HL-60/S4 treated with retinoic acid at 250 ng/mL for 4 days and 3 days (cell line): ENCODE measurements around the gene POMT1.
"Not testable (repeated sequence)": the region's sequence is repeated elsewhere in the genome, so short reads cannot be mapped to it uniquely, and the experiment has no call there.

ENCODE experiments used
- in situ Hi-C: fragments of 300-500 bp; cut with MboI; formaldehyde crosslinking; loops from 2 replicates; pipeline ENCODE4 v1.7.0; 2022; ENCODE audit warnings: low sequenced_read_pairs

POMT1 gene, protein sequence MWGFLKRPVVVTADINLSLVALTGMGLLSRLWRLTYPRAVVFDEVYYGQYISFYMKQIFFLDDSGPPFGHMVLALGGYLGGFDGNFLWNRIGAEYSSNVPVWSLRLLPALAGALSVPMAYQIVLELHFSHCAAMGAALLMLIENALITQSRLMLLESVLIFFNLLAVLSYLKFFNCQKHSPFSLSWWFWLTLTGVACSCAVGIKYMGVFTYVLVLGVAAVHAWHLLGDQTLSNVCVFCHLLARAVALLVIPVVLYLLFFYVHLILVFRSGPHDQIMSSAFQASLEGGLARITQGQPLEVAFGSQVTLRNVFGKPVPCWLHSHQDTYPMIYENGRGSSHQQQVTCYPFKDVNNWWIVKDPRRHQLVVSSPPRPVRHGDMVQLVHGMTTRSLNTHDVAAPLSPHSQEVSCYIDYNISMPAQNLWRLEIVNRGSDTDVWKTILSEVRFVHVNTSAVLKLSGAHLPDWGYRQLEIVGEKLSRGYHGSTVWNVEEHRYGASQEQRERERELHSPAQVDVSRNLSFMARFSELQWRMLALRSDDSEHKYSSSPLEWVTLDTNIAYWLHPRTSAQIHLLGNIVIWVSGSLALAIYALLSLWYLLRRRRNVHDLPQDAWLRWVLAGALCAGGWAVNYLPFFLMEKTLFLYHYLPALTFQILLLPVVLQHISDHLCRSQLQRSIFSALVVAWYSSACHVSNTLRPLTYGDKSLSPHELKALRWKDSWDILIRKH

DNA sequence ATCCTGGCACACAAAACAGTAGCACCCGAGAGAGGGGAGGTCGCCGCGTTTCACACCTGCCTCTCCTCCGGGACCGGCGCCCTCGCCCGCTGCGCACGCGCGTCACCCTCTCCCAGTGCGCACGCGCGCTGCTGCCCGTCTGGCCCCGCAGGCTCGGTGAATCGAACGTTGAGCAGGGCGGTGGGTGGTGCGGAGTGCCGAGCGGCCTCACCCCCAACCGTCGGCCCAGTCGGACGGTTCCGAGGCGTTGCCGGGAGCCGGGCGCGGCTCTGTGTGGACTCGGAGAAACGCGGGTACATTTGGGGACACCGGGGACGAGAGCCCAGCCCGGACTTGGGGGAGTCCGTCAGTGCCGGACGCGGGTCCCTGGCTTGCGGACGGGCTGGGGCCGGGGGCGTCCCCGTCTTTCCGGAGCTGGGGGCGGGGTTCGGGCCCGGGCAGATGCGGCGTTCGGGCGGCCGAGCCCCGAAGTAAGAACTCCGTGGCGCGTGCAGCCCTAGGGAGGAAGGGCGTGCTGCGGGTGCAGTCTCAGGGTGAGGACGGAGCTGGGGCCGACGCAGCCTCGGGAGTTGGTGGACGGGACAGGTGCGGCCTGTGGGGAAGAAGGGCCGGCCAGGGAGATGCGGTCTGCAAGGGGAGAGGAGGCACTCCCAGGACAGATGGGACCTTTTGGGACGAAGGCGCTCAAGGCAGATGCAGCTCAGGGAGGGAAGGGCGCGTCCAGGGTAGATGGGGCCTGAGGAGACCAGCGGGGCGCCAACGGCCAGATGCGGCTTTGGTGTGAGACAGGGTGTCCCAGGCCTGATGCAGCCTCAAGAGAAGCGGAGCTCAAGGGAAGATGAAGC is at the start of gene POMT1:
POMT1 (plus strand) TSS at position 138 of the 845 bp plus-strand sequence. CDS start 1,301 bp downstream, outside the sequence.
- in situ Hi-C loops = no loop called here

DNA sequence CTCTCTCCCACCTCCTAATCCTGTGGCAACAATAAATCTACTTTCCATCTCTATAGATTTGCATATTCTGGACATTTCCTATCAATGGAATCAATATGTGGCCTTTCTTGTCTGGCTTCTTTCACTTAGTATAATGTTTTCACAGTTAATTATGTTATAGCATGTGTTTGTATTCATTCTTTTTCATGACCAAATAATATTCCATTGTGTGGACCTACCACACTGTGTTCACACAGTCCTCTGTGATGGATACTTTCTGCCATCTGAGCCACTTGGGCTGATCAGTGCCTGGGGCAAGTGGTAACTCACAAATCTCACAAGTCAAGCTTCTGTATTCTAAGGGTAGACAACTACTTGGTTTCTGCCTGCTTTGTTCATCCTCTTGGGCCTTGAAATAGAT is 48.7 kb upstream of the POMT1 start:
- in situ Hi-C loops = no loop called here

DNA sequence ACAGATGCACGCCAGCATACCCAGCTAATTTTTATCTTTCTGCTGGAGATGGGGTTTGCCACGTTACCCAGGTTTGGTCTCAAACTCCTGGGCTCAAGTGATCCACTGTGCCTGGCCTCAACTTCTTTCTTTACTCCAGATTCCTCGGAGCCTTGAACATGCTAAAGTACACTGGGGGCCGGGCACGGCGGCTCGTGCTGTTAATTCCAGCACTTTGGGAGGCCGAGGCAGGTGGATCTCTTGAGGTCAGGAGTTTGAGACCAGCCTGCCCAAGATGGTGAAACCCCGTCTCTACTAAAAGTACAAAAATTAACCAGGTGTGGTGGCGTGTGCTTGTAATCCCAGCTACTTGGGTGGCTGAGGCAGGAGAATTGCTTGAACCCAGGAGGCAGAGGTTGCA is 47.1 kb upstream of the POMT1 start:
- in situ Hi-C loops = not testable (repeated sequence)

DNA sequence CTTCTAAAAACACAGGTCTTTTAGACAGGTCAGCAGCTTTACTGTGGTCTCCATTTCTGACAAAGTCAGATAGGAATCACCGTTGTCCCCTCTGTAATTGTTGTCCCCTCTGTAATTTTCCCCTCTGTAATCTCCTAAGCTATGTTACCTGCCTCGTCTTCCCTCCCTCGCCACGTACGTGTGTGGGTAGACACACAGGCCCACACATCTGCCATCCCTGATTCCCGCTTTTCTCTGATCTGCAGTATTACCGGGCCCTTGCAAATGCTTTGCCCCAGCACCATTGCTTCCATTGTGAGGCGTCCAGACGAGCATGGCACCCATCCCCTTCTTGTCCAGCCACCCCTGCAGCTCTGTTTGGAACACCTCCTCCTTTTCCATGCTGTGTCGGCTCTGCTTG is 45.0 kb upstream of the POMT1 start:
- in situ Hi-C loops = no loop called here

DNA sequence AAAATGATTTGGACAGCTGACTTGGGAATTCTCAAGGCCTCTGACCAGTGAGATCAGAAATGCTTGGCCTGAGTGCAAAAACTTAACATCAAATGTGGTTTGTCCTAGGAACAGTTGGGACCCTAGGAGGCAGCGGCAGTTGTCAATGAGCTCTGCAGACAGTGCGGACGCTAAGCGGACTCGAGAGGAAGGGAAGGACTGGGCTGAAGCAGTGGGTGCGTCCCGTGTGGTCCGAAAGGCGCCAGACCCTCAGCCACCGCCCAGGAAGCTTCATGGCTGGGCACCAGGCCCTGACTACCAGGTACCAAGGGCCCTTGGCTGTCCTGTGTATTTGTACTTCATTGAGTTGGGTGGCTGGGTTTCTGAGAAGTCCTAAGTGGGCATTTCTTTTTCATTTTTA is 43.7 kb upstream of the POMT1 start:
- in situ Hi-C loops = no loop called here

DNA sequence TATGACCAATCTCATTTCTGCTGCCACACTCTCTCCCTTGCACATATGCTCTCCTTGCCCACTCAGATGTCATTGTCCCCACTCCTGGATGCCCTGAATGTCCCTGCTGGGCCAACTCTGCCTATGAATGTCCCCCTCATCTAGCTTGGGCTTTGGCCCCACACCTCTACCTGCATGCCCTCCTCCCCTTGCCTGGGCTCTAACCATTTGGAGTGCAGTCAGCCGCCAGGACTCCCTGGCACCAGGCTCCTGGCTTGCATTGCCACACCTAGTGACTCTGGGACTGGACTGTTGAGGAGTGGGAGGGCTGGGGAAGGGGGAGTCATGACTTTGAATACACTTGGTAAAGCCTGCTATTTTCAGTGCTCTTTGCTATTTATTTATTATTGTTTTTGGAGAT is 41.6 kb upstream of the POMT1 start:
- in situ Hi-C loops = no loop called here

DNA sequence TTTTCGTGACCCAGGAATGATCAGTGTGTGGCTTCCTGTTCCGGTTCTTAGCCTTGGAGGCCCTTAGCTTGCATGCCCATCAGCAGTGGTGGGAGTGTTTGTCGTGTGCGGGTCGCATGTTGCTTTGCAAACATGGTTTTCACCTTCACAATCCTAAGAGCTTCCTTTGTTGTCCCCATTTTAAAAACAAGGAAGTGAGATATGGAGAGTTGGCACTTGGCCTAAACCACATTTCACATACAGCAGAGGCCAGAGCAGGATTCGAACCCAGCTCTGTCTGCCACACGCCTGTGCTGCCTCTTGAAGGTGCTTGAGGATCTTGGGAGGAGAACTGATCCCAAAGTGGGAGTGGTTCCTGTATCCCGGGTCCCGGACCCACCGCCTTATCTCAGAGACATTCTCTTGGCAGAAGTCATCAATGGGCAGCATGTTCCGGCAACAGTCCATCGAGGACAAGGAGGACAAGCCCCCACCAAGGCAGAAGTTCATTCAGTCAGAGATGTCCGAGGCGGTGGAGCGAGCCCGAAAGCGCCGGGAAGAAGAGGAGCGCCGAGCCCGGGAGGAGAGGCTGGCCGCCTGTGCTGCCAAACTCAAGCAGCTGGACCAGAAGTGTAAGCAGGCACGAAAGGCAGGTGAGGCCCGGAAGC is 38.2 kb upstream of the POMT1 start:
- in situ Hi-C loops = no loop called here

DNA sequence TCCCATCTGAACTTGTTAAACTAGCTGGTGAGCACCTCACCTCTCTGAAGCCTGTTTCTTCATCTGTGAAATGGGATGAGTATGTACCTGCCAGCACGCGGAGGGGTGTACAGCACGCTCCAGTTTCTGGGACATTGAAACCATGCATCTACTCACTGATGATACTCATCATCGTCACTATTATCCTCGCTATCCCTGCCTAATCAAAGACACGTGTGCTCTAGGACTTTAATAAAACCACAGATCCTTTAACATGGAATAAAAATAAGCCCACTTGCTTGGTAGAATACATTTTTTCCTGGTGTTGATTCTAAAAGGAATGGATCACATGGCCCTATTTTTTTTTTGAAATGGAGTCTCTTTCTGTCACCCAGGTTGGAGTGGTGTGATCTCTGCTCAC is 37.3 kb upstream of the POMT1 start:
- in situ Hi-C loops = no loop called here

DNA sequence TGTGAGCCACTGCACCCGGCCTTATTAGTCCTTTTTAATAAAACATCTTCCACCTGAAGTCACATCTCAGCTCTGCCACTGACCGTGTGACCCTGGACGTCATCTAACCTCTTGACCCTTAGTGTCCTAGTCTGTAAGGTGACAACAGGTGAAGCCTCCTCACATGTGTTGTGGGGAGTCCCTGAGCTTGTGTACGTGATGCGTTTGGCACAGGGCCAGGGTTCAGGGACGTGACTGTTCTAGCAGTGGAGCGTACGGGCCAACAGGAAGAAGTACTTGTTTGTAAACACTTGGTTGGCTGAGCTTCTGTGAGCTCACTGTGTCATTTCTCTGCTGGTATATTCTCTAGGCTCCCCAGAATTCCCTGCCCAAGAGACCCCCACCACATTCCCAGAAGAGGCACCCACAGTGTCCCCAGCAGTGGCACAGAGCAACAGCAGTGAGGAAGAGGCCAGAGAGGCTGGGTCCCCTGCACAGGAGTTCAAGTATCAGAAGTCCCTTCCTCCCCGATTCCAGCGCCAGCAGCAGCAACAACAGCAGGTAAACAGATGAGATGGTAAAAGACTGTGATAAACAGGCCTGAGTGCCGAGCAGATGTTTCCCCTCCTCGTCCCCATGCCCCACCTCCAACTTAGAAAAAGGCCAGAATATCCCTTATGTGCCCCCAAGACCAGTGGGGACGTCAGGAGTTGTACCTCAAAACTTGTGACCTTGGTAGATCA is 35.3 kb upstream of the POMT1 start:
- in situ Hi-C loops = no loop called here

DNA sequence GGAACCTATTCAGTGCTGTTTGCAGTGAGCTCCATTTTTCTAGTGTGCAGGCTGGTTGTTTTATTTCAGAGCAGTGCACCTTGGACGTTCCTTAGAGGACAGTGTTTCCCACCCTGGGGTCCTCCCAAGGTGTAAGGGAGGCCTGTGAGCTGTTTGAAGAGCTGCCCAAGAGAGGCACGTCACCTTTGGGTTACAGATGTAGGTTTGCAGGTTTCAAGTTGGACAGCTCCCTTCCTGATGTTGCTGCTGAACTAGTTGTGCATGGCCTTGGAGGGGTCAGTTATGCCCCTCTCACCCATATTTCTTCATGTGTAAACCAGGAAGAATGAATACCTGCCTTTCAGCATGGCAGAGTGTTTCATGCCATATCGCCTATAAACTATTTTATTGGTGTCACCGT is 34.7 kb upstream of the POMT1 start:
- in situ Hi-C loops = no loop called here

DNA sequence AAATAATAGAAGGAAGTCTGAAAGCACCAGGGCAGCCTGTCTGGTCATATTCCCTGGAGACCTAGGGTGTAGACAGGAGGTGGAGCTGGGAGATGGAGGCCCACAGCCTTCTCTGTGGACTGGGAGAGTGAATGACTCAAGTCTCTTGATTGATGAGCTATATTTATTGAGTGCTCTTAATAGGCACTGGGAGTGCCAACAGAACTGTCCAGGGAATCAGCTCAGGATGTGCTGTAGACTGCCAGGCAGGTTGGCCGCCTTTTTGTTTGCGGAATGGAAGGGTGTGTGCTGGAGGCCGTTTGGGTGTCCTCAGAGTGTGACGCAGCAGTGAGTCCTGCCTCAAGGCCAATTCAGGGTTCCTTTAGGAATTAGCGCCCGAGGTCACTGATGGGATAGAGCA is 33.4 kb upstream of the POMT1 start:
- in situ Hi-C loops = no loop called here

DNA sequence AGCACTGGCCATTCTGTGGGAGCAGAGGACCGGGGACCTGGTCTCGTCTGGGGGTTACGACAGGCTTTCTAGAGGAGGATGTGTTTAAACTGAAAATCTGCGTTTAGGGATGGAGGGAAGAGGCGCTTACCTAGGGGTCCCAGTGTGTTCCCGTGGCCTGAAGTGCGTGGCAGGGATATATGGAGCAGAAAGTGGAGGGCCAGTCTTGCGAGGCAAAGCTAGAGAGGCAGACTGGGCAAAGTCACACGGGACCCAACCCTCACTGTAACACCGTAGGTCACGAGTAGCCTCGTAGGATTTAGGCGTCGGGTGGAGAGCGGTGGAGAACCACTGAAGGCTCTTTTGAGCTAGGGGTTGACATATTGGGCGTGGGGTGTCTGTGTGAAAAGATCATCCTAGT is 32.8 kb upstream of the POMT1 start:
- in situ Hi-C loops = no loop called here

DNA sequence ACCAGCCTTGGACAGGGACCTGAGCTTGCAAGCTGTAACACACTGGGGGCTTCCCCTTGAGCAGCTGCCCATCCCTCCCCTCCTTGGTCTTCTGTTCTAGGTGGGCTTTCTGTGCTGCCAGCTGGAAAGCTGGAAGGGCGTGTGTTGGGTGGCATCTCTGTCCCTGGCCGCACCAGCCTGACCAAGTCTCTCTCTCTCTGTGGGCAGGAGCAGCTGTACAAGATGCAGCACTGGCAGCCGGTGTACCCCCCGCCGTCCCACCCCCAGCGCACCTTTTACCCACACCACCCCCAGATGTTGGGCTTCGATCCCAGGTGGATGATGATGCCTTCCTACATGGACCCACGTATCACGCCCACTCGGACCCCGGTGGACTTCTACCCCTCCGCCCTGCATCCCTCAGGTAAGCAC is 32.1 kb upstream of the POMT1 start:
- in situ Hi-C loops = no loop called here

DNA sequence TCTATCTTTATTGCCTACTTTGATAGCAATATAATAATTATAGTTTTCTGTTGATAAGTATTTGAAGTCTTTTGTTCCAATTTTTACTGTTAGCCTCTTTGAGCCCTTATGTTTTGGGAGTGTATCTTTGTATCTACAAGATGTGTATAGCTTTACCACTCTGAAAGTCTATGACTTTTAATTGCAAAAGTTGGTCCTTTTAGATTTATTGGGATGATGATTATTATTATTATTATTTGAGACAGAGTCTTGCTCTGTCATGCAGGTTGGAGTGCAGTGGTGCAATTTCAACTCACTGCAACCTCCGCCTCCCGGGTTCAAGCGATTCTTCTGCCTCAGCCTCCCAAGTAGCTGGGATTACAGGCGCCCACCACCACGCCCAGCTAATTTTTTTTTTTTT is 30.6 kb upstream of the POMT1 start:
- in situ Hi-C loops = not testable (repeated sequence)

DNA sequence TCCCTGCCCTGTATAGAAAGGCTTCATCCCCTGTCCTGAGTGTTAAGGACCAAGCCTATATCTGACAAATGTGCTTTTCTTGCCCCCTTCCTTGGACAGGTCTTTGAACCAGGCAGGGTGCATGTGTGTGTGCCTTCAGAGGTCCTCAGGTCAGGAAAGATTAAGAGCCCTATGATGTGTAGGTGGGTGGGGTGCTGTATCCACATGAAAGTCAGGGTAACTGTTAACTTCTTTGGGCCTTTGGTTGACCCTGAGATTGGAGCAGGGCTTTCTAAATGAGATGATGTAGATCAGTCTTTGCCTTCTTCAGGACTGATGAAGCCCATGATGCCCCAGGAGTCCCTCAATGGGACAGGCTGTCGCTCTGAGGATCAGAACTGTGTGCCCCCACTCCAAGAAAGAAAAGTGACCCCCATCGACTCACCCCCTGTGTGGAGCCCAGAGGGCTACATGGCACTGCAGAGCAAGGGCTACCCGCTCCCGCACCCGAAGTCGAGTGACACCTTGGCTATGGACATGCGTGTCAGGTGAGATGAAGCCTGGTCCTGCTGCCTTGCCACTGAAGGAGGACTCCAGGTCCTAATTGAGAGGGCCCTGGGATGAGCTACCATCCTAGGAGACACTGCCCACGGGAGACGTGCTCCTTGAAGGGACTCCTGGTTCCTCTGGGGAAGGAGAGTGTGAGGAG is 29.4 kb upstream of the POMT1 start:
- in situ Hi-C loops = no loop called here

DNA sequence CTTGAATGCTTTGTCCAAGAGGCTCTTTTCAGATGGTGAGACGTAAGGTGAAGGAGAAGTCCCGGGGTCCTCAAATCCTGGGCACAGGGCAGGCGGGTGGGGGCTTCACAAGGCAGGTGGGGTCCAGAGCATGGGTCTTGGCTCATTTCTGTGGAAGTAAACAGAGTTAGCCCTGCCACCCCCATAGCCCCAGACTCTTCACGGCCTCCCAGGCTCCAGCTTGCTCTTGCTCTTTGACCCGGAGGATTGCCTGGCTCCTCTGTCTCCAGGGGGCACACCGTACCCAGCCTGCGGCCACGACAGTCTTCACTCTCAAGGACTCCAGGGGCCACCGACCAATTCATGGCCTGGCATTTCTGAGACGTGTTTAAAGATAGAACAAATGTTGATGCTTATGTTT is 28.8 kb upstream of the POMT1 start:
- in situ Hi-C loops = no loop called here

DNA sequence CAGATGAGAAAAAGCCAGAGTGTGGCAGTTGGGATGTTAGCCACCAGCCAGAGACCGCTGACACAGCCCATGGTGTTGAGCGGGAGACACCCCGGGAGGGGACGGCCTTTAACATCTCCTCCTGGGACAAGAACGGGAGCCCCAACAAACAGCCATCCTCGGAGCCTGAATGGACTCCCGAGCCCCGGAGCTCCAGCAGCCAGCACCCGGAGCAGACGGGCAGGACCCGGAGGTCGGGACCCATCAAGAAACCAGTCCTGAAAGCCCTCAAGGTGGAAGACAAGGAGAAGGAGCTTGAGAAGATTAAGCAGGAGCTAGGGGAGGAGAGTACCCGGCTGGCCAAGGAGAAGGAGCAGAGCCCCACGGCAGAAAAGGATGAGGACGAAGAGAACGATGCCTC is 28.0 kb upstream of the POMT1 start:
- in situ Hi-C loops = no loop called here

DNA sequence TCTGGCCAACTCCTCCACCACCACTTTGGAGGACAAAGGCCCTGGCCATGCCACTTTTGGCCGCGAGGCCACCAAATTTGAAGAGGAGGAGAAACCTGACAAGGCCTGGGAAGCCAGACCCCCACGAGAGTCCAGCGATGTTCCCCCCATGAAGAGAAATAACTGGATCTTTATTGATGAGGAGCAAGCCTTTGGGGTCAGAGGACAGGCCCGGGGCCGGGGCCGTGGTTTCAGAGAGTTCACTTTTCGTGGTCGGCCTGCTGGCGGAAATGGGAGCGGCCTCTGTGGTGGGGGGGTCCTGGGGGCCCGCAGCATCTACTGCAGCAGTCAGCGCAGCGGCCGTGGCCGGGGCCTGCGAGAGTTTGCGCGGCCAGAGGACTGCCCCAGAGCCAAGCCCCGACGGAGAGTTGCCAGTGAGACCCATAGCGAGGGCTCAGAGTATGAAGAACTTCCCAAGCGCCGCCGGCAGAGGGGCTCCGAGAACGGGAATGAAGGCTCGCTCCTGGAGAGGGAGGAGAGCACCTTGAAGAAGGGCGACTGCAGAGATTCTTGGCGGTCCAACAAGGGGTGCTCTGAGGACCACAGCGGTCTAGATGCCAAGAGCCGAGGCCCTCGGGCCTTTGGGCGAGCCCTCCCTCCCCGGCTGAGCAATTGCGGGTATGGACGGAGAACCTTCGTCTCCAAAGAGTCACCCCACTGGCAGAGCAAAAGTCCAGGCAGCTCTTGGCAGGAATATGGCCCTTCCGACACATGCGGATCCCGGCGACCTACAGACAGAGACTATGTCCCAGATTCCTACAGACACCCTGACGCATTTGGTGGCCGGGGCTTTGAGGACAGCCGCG is 27.4 kb upstream of the POMT1 start:
- in situ Hi-C loops = no loop called here
